Activated T-helper 17 cell treated with anti-CD3 and anti-CD28 coated beads, Interleukin-2, amount 50 U/mL, for 72 hours (primary cell): Measurements from ENCODE around the gene NCKIPSD. TPM values are rescaled to one million over a fixed set of nuclear protein-coding genes. Genes with fewer than 3 reads are reported as not detected.
A peak's percentile ranks its signal among the peaks of the same experiment; 100 is the strongest.

Source experiments
- ATAC-seq: fragments of 150-1000 bp; cut with Tn5 transposase; replicated peaks from 2 replicates; pipeline ENCODE4 v1.10.0; 2021; ENCODE audit warnings: mild to moderate bottlenecking, moderate library complexity
- H3K27ac Mint-ChIP-seq: one replicate; pipeline ENCODE4 v1.8.0; 2022; ENCODE audit warnings: mixed read lengths
- H3K27me3 Mint-ChIP-seq: one replicate; pipeline ENCODE4 v1.8.0; 2022; ENCODE audit warnings: mixed read lengths
- H3K36me3 Mint-ChIP-seq: one replicate; pipeline ENCODE4 v1.8.0; 2022; ENCODE audit warnings: low read depth, mild to moderate bottlenecking, mixed read lengths
- H3K4me1 Mint-ChIP-seq: one replicate; pipeline ENCODE4 v1.8.0; 2022; ENCODE audit warnings: mixed read lengths
- H3K4me3 Mint-ChIP-seq: one replicate; pipeline ENCODE4 v1.8.0; 2022; ENCODE audit warnings: mild to moderate bottlenecking, mixed read lengths
- H3K9me3 Mint-ChIP-seq: one replicate; pipeline ENCODE4 v1.8.0; 2022; ENCODE audit warnings: mixed read lengths
- total RNA-seq, 2 donors: library from RNA; stranded (reverse); gene quantifications; one replicate each; pipeline ENCODE4 v1.2.3, GENCODE V29; 2022

Gene NCKIPSD
- total RNA-seq, 2 donors from 2014 or later = 58.0 to 110 TPM

DNA sequence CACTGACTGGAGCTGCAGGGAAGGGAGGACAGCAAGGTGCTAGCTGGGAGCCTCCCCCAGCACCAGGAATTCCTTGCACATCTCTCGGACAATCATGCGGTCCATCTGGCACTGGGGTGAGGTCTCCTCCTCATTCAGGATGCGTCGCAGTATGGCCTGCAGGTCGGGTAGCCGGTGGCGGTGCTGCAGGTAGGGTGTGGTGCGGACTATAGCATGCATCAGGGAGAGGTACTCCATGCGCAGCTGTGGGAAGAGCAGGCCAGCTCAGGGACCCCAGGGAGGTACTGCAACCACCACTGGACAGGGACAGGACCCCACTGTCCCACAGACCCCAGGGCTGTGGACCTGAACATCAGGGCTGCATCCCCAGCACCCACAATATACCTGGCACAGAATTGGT, 11.2 kb downstream of the NCKIPSD start:
- no peak overlapping the region for H3K4me3 Mint-ChIP-seq
- H3K27me3 Mint-ChIP-seq = no peaks in the 10 kb centered on the region
- peaks cover 15% of the 10 kb centered on the region for H3K4me1 Mint-ChIP-seq
- no peaks in the 10 kb centered on the region for H3K9me3 Mint-ChIP-seq
- ATAC-seq = peak; percentile 13
- peaks cover 79% of the 10 kb centered on the region for H3K36me3 Mint-ChIP-seq
- no peak overlapping the region for H3K27ac Mint-ChIP-seq

DNA sequence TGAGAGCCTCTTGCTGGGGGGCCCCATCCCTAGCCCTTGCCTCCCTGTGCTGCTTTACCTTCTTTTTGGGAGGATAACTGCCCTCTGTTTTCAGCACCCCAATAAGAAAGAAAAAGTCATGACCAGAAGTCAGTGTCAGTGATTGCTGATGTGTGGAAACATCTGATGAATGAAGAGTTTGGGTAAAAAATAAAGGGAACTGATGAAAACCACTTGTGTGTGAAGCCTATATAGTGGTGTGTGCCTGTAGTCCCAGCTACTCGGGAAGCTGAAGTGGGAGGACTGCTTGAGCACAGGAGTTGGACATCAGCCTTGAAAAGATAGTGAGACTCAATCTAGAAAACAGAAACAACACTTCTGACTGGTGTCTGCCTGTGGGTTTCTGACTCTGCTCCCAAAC, 13.2 kb downstream of the NCKIPSD start:
- Mint-ChIP-seq H3K9me3 (no peaks in the 10 kb centered on the region), H3K27me3 (no peaks in the 10 kb centered on the region), H3K27ac (no peak overlapping the region), H3K4me3 (no peak overlapping the region), H3K36me3 (peaks cover 59% of the 10 kb centered on the region), H3K4me1 (peaks cover 9% of the 10 kb centered on the region)
- no peak for ATAC-seq

DNA sequence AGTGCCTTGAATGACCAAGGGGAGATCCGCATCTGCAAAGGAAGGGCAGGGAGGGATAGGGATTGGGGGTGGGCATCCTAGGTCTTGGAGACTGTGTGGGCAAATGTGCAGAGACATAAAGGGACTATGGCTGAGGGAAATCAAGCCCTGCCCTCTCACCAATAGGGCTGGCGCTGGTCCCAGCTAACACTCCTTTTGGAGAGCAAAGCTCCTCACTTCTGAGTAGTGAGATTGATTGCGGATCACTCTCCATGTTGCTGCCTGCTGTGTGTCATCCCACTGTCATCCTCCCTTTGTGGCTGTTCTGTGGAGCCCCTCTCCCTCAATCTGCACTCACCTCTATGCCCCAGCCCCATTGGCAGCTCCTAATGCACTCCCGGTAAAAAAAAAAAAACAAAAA, 20.8 kb downstream of the NCKIPSD start:
- peaks cover 8% of the 10 kb centered on the region for H3K27me3 Mint-ChIP-seq
- H3K4me1 Mint-ChIP-seq = peaks cover 14% of the 10 kb centered on the region
- H3K4me3 Mint-ChIP-seq = no peak overlapping the region
- H3K27ac Mint-ChIP-seq = no peak overlapping the region
- peaks cover 35% of the 10 kb centered on the region for H3K36me3 Mint-ChIP-seq
- no peaks in the 10 kb centered on the region for H3K9me3 Mint-ChIP-seq
- no peak for ATAC-seq

DNA sequence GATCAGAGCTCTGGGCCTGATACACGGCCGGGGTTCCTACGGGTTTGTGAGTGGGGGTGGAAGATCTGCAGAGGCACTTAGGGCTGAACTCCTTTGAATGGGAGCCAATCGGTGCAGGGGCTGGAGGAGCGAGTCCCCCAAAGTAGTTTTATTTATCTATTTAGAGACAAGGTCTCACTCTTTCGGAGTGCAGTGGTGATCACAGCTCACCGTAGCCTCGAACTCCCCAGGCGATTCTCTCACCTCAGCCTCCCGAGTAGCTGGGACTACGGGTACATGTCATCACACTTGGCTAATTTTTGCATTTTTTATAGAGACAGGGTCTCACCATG, 21.4 kb downstream of the NCKIPSD start:
- no peak overlapping the region for H3K27ac Mint-ChIP-seq

DNA sequence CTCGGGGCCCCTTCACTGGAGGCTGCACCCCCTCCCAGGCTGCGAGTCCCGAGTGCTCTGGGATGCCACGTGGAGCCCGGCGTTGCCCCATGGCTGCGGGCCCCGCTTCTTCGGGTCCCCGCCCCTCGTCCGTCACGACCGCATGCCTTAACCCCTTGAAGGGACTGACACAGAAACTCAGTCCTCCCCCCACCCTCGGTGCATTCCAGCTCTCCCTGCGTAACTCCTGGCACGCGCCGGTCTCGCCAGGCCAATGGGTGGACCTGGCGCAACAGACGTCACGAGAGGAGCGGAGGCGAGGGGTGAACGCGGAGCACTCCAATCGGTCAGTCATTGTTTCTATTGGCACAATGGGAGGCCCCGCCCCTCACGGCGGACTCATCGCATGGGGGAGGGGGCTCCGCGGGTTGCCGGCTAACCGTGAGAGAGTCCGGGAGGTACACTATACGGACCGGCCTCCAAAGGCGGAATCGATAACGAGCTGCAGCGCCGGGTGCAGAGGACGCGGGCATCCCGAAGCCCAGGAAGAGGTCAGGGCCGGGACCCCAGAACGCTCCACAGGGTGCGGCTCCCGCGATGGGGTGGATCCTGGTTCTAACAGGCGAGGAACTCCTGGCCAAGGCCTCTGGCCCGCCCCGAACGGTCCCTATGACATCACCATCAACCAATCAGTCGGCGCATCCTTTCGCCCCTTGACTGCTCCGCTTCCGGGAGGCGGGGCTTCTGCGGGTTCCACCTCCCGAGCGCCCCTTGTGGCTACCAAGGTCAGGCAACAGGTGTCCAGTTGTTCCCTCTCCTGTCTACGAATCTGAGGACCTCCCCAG, 22.0 kb downstream of the NCKIPSD start:
- Mint-ChIP-seq H3K36me3 (peaks cover 31% of the 10 kb centered on the region), H3K4me1 (peaks cover 18% of the 10 kb centered on the region), H3K27me3 (peaks cover 8% of the 10 kb centered on the region), H3K9me3 (no peaks in the 10 kb centered on the region), H3K4me3 (peak overlapping the region; percentile 90), H3K27ac (peak overlapping the region; percentile 96)
- peak; percentile 91 for ATAC-seq

More for the DNA sequence above, 21.4 kb downstream of the NCKIPSD start:
- peak overlapping the region; percentile 90 for H3K4me3 Mint-ChIP-seq
- no peaks in the 10 kb centered on the region for H3K9me3 Mint-ChIP-seq
- peaks cover 8% of the 10 kb centered on the region for H3K27me3 Mint-ChIP-seq
- no peak for ATAC-seq
- H3K36me3 Mint-ChIP-seq = peaks cover 31% of the 10 kb centered on the region
- peaks cover 14% of the 10 kb centered on the region for H3K4me1 Mint-ChIP-seq

DNA sequence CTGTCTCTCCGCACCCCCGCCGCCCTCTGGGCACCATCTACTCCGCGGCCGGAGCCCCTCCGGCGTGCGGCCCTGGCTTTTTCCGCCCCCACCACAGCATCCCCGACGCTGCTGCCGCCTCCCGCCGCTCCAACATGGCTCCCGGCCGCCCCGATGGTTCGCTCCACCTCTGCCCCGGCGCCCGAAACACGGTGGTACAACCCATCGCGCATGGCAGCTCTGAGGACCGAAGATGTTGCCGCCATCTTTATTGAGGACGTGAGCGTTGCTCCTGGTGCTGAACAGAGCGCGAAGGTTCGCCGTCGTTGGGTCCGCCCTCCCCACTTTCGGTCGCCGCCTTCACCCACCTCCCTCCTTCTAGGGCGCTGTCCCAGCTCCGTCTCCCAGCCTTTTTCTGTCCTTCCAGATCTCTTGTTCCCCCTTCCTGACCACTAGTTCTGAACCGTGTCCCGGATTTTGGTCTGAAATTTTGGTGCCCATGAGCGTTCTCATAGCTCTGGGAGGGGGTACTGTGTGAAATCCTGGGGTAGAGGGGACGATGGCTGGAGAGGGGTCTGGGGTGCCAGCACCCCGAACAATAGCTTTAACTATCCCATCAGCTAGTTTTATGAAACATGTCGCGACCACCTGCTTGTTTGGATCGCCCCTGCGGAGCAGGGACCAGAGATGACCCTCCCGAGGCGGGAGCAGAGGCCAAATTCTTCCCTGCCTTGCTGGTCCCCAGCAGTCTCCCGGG, 22.8 kb downstream of the NCKIPSD start, which contains the start of gene CELSR3:
CELSR3 (minus strand) TSS at position 134 of the 736 bp plus-strand sequence. CDS start 252 bp downstream, outside the sequence.
- peaks cover 19% of the 10 kb centered on the region for H3K4me1 Mint-ChIP-seq
- no peaks in the 10 kb centered on the region for H3K9me3 Mint-ChIP-seq

DNA sequence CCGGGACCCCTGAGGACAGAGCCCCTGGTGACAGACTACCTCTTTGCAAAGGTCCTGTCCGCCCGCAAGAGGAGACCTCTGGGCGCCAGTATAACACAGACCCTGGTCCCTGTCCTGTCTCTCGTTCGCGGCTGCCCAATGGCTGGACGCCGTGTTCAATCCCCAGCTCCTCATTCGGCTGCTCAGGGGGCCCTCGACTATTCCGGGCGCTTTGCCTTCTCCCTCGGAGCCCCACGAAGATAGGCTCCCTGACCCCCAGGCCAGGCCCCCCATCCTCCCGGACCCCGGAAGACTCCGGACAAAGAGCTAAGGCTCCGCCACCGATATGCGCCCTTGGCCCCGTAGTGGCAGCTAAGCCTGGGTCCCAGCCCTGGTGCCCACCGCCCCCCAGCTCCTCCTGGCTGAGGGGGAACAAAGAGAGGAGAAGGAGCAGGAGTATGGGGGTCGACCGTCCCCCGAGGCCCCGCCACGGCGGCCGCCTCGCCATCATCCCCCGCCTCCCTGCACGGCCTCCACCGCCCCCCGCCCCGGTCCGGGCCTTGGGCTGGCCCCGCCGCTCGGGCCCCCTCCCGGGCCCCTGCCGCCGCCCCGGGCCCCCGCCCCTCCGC, 23.5 kb downstream of the NCKIPSD start:
- peak overlapping the region; percentile 90 for H3K4me3 Mint-ChIP-seq
- peaks cover 8% of the 10 kb centered on the region for H3K27me3 Mint-ChIP-seq
- H3K27ac Mint-ChIP-seq = no peak overlapping the region
- H3K9me3 Mint-ChIP-seq = no peaks in the 10 kb centered on the region
- H3K36me3 Mint-ChIP-seq = peaks cover 31% of the 10 kb centered on the region
- no peak for ATAC-seq
- H3K4me1 Mint-ChIP-seq = peaks cover 19% of the 10 kb centered on the region

More for the DNA sequence above, 22.8 kb downstream of the NCKIPSD start, which contains the start of gene CELSR3:
- H3K27ac Mint-ChIP-seq = peak within 1 kb of the TSS; percentile 96
- peak; percentile 28 for ATAC-seq
- H3K36me3 Mint-ChIP-seq = peaks cover 31% of the 10 kb centered on the region
- H3K27me3 Mint-ChIP-seq = peaks cover 8% of the 10 kb centered on the region
- H3K4me3 Mint-ChIP-seq = peak within 1 kb of the TSS; percentile 90

DNA sequence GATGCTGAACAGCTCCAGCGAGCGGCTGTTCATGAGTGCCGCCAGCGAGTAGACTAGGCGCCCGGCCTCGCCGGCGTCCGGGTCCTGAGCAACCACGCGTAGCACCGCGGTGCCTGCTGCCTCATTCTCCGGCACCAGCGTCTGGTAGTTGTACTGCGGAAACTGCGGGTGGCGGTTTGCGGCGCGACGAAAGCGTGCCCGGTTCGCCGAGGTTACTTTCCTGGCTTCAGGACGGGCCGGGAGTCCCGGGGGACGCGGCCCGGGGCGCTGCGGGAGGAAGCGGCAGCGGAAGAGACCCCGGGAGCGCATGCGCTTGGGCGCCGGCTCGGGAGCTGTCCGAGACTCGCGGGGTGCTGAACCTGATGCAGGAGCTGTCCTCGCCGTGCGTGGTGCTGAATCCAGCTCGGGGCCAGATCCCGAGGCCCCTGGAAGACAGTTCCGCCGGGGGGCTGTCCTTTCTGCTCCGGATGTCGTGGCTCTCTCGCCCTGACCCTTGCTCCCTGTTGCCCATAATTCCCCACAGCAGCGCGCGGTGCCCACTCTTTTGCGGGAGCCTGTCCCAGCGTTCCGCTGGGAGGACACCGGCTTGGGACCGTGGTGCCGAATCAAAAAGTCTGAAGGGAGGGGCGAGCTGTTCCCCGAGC, 24.1 kb downstream of the NCKIPSD start:
- Mint-ChIP-seq H3K27ac (no peak overlapping the region), H3K4me1 (peaks cover 19% of the 10 kb centered on the region), H3K4me3 (peak overlapping the region; percentile 90), H3K36me3 (peaks cover 28% of the 10 kb centered on the region), H3K9me3 (no peaks in the 10 kb centered on the region), H3K27me3 (peaks cover 8% of the 10 kb centered on the region)
- ATAC-seq = no peak

DNA sequence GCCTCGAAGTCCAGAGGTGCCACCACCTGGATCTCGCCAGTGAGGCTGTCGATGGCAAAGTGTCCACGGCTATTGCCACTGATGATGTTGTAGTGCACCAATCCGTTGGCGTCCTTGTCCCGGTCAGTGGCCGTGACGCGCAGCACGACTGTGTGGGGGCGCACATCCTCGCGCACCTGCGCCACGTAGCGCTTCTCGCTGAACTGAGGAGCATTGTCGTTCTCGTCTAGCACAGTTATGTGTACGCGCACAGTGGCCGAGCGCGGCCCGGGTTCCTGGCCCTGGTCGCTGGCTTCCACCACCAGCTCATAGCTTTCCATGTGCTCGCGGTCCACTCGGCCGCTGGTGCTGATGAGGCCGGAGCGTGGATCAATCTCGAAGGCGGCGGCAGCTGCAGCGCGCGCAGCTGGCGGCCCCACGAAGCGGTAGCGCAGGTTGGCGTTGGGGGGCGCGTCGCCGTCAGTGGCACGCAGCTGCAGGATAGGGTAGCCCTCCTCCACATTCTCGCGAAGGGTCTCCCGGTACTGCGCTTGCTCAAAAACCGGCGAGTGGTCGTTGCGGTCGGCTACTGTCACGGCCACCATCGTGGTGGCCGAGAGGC, 24.8 kb downstream of the NCKIPSD start:
- H3K36me3 Mint-ChIP-seq = peaks cover 23% of the 10 kb centered on the region
- no peak for ATAC-seq
- no peak overlapping the region for H3K27ac Mint-ChIP-seq
- H3K9me3 Mint-ChIP-seq = no peaks in the 10 kb centered on the region
- H3K4me1 Mint-ChIP-seq = peaks cover 19% of the 10 kb centered on the region
- peaks cover 8% of the 10 kb centered on the region for H3K27me3 Mint-ChIP-seq
- peak overlapping the region; percentile 90 for H3K4me3 Mint-ChIP-seq

DNA sequence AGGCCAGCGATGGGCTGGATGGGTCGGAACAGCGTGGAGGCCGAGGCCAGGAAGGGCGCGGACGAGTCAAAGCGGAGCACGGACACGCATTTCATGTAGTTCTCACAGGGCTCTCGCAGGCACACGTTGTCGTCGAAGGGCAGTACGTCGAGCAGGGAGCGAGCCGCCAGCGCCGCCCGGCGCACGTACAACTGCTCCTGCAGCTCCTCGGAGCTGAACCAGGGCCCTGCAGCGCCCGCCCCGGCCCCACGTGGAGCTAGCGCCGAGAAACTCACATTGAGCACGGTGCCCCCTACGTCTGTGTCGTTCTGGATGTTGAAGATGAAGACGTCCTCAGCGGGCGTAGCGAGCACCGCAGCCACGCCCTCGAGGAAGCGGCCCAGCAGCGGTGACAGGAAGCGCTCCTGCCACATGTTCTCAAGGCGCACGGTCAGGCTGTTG, 28.9 kb downstream of the NCKIPSD start:
- Mint-ChIP-seq H3K36me3 (peaks cover 37% of the 10 kb centered on the region), H3K4me1 (peaks cover 10% of the 10 kb centered on the region), H3K9me3 (no peaks in the 10 kb centered on the region), H3K4me3 (peak overlapping the region; percentile 81), H3K27ac (peak overlapping the region; percentile 54), H3K27me3 (no peaks in the 10 kb centered on the region)
- peak; percentile 25 for ATAC-seq

DNA sequence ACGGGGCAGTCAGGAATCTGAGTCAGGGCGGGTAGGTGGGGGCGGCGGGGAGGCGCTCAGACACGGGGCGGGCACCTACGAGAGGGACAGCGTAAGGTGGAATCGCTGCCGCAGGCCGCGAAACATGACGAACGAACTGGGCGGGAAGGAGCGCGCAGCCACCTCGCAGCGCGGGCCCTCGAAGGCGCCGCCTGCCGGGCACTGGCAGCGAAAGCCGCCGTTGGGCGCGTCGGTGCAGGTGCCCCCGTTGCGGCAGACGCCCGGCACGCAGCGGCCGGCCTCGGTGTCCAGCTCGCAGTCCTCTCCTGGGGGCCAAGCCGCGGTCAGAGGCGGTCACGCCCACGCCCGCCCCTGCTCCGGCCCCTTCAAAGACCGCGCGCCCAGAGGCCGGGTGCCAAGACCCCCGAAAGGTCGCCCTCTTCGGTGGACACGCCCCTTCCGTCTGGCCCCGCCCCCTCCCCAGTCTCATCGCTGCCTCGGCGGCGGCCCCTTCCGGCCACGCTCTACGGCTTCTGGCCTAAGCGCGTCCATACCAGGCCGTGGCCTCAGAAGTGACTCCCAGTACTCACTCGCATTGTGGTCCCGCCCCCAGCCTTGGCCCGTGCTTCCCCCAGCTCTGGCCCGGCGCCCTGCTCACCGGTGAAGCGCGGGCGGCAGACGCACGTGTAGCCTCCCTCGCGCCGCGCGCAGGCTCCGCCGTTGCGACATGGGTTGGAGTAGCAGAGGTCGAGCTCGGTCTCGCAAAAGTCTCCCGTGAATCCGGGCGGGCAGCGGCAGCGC, 29.5 kb downstream of the NCKIPSD start:
- H3K4me1 Mint-ChIP-seq = peaks cover 10% of the 10 kb centered on the region
- peak overlapping the region; percentile 76 for H3K27ac Mint-ChIP-seq
- peak overlapping the region; percentile 81 for H3K4me3 Mint-ChIP-seq
- H3K36me3 Mint-ChIP-seq = peaks cover 37% of the 10 kb centered on the region
- ATAC-seq = peak; percentile 83
- no peaks in the 10 kb centered on the region for H3K9me3 Mint-ChIP-seq
- H3K27me3 Mint-ChIP-seq = no peaks in the 10 kb centered on the region

DNA sequence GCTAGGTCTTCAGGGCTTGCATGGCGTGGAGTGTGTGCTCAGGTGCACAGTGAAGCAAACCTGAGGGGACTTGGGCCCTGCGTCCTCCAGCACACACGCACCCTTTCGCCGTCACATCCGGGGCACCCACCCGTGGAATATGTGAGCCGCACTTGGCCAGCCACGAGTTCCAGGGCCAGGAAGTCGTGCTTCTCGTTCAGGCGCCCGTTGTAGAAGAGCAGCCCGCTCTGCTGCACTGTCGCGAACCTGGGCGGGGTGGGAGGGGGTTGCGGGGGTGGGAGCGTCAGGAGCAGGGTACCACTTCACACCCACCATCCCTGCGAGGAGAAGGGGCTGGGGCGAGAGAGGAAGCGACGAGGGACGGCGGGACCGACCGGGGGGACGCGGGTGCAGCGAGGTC, 30.1 kb downstream of the NCKIPSD start:
- Mint-ChIP-seq H3K4me3 (peak overlapping the region; percentile 81), H3K27me3 (no peaks in the 10 kb centered on the region), H3K36me3 (peaks cover 43% of the 10 kb centered on the region), H3K27ac (peak overlapping the region; percentile 76), H3K9me3 (no peaks in the 10 kb centered on the region), H3K4me1 (peaks cover 10% of the 10 kb centered on the region)
- ATAC-seq = peak; percentile 34

DNA sequence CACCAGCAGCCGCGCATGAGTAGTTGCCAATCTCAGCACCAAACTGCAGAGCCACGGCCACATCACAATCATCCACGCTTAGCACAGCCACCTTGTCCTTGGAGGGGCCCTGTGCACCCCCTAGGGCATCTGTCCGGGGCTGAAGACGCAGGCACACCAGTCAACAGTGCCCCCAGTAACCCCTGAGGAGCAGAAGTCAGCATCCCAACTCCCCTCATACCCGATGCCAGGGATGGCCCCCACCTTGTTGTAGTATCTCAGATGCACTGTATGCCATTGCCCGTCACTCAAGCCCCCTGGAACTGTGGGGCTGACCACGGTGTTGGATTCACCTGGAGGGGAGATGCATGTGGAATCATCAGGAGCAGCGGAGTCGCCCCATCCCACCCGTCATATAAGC, 30.7 kb downstream of the NCKIPSD start:
- H3K36me3 Mint-ChIP-seq = peaks cover 44% of the 10 kb centered on the region
- H3K4me3 Mint-ChIP-seq = peak overlapping the region; percentile 81
- peaks cover 10% of the 10 kb centered on the region for H3K4me1 Mint-ChIP-seq
- ATAC-seq = no peak
- H3K9me3 Mint-ChIP-seq = no peaks in the 10 kb centered on the region
- H3K27me3 Mint-ChIP-seq = no peaks in the 10 kb centered on the region
- peak overlapping the region; percentile 76 for H3K27ac Mint-ChIP-seq
